Neuronal stem cell (in vitro differentiated cells): ENCODE measurements around the gene ATP13A4.

Experiments
- DNase-seq: peaks from one replicate; pipeline ENCODE4 v3.0.0-alpha.2; 2013; ENCODE audit warnings: low spot score
- H2AFZ ChIP-seq: one replicate; pipeline ENCODE4 v1.6.1; 2013; ENCODE audit warnings: mild to moderate bottlenecking, low read length, inconsistent platforms
- H2AK5ac ChIP-seq: 2 replicates; pipeline ENCODE4 v1.6.1; 2013; ENCODE audit warnings: low read depth, mild to moderate bottlenecking, inconsistent platforms, low read length, moderate library complexity, mixed read lengths
- H2BK120ac ChIP-seq: 2 replicates; pipeline ENCODE4 v1.6.1; 2013; ENCODE audit warnings: low read depth, mild to moderate bottlenecking, inconsistent platforms, low read length, moderate library complexity, mixed read lengths
- H2BK12ac ChIP-seq: one replicate; pipeline ENCODE4 v1.6.1; 2013; ENCODE audit warnings: low read length, inconsistent platforms
- H2BK15ac ChIP-seq: 2 replicates; pipeline ENCODE4 v1.6.1; 2013; ENCODE audit warnings: mild to moderate bottlenecking, low read length, inconsistent platforms, mixed read lengths
- H2BK5ac ChIP-seq: one replicate; pipeline ENCODE4 v1.6.1; 2013; ENCODE audit warnings: inconsistent platforms, mild to moderate bottlenecking, low read length, moderate library complexity
- H3K14ac ChIP-seq: one replicate; pipeline ENCODE4 v1.6.1; 2013; ENCODE audit warnings: low read length, inconsistent platforms
- H3K18ac ChIP-seq: 2 replicates; pipeline ENCODE4 v1.6.1; 2013; ENCODE audit warnings: low read length, inconsistent platforms
- H3K23ac ChIP-seq: 2 replicates; pipeline ENCODE4 v1.6.1; 2013; ENCODE audit warnings: low read depth, mild to moderate bottlenecking, mixed read lengths, low read length, inconsistent platforms; ENCODE audit not compliant: poor library complexity
- H3K27ac ChIP-seq: replicated peaks from 3 replicates; pipeline ENCODE4 v1.5.1; 2013; ENCODE audit warnings: low read length, inconsistent platforms
- H3K27me3 ChIP-seq, 3 experiments: 2 replicates each; pipeline ENCODE4 v1.6.1; 2013; ENCODE audit warnings: low read length in 3 of 3, mild to moderate bottlenecking in 2 of 3, inconsistent platforms in 1 of 3, low read depth in 1 of 3, mixed read lengths in 1 of 3, moderate library complexity in 1 of 3; ENCODE audit not compliant: control insufficient read depth in 3 of 3, insufficient read depth in 3 of 3
- H3K36me3 ChIP-seq, 2 donors: replicated peaks in 1 of 2; 2 replicates each; pipeline ENCODE4 v1.6.1; 2013; ENCODE audit warnings: low read length in 2 of 2; ENCODE audit not compliant: control insufficient read depth in 2 of 2, insufficient read depth in 2 of 2
- H3K4ac ChIP-seq: 2 replicates; pipeline ENCODE4 v1.6.1; 2013; ENCODE audit warnings: inconsistent platforms, mild to moderate bottlenecking, low read length, moderate library complexity
- H3K4me1 ChIP-seq, 2 donors: 1 replicate in 1 of 2; 2 replicates in 1 of 2; pipeline ENCODE4 v1.6.1; 2013; ENCODE audit warnings: low read length in 2 of 2, low read depth in 1 of 2; ENCODE audit not compliant: control insufficient read depth in 2 of 2, insufficient read depth in 1 of 2
- H3K4me2 ChIP-seq: one replicate; pipeline ENCODE4 v1.6.1; 2013; ENCODE audit warnings: mild to moderate bottlenecking, low read length, inconsistent platforms; ENCODE audit not compliant: insufficient read depth, poor library complexity, severe bottlenecking
- H3K4me3 ChIP-seq, 2 donors: 2 replicates each; pipeline ENCODE4 v1.5.1; 2013; ENCODE audit warnings: low read length in 2 of 2, mild to moderate bottlenecking in 2 of 2, inconsistent platforms in 1 of 2, moderate library complexity in 1 of 2
- H3K79me1 ChIP-seq: one replicate; pipeline ENCODE4 v1.6.1; 2013; ENCODE audit warnings: low read depth, mild to moderate bottlenecking, inconsistent platforms, low read length, moderate library complexity
- H3K9ac ChIP-seq: one replicate; pipeline ENCODE4 v1.6.1; 2013; ENCODE audit warnings: mild to moderate bottlenecking, low read depth, low read length, inconsistent platforms; ENCODE audit not compliant: poor library complexity
- H3K9me3 ChIP-seq, 2 donors: replicated peaks in 1 of 2; 2 replicates each; pipeline versions ENCODE3 to v1.6.1; 2013; ENCODE audit warnings: low read length in 2 of 2, mild to moderate bottlenecking in 2 of 2, inconsistent platforms in 1 of 2, low read depth in 1 of 2, mixed read lengths in 1 of 2, moderate library complexity in 1 of 2; ENCODE audit not compliant: control insufficient read depth in 2 of 2, insufficient read depth in 1 of 2
- H4K8ac ChIP-seq: one replicate; pipeline ENCODE4 v1.6.1; 2013; ENCODE audit warnings: low read depth, mild to moderate bottlenecking, inconsistent platforms, low read length, moderate library complexity
- H4K91ac ChIP-seq: one replicate; pipeline ENCODE4 v1.6.1; 2013; ENCODE audit warnings: low read length, low read depth, mild to moderate bottlenecking, inconsistent platforms; ENCODE audit not compliant: poor library complexity
- WGBS, 2 donors: extraction: QIAGEN DNeasy Blood & Tissue Kit; methylation state at CpG; one replicate each; pipeline ENCODE4 v1.1.7; 2013; ENCODE audit warnings: missing lambda C conversion rate in 2 of 2, mixed read lengths in 1 of 2; ENCODE audit not compliant: insufficient read length in 2 of 2, insufficient replicate concordance in 1 of 2; ENCODE audit errors: extremely low coverage in 2 of 2; 5-methylcytosine and 5-hydroxymethylcytosine counted together

The ATP13A4 gene

GRCh38 chr3:193594946-193595689 lies 40.4 kb upstream of the ATP13A4 start:
- Histone ChIP-seq H3K79me1 (peaks cover 5% of the 10 kb centered on the region), H2AFZ (no peak overlapping the region), H3K4ac (no peak overlapping the region), H3K27me3 (no peaks in the 10 kb centered on the region), H2AK5ac (no peak overlapping the region), H3K9me3 (no peaks in the 10 kb centered on the region), H2BK12ac (no peak overlapping the region), H4K91ac (no peak overlapping the region), H4K8ac (no peak overlapping the region), H3K4me3 (no peak overlapping the region), H3K9ac (no peak overlapping the region), H3K4me1 (peaks cover 4 to 12% of the 10 kb centered on the region in 2 donors), H3K14ac (no peak overlapping the region), H2BK15ac (no peak overlapping the region), H3K36me3 (peaks cover 0 to 39% of the 10 kb centered on the region in 2 donors), H2BK5ac (no peak overlapping the region), H3K23ac (no peak overlapping the region), H3K27ac (no peak overlapping the region), H3K18ac (no peak overlapping the region), H3K4me2 (no peak overlapping the region), H2BK120ac (no peak overlapping the region)
- WGBS, 2 donors = no CpG with 5 or more reads among the region's 1 CpG
- DNase-seq = no peak

GRCh38 chr3:193593668-193594030 lies 39.0 kb upstream of the ATP13A4 start:
- no peak overlapping the region for H3K4ac ChIP-seq
- peak overlapping the region; percentile 66 to 88 for H3K4me3 ChIP-seq
- H3K4me1 ChIP-seq = peaks cover 4 to 14% of the 10 kb centered on the region in 2 donors
- no peak overlapping the region for H2BK15ac ChIP-seq
- no peaks in the 10 kb centered on the region for H3K9me3 ChIP-seq
- H3K18ac ChIP-seq = peak overlapping the region; percentile 79
- WGBS, 2 donors = no CpG with 5 or more reads among the region's 11 CpGs
- H2BK12ac ChIP-seq = no peak overlapping the region
- peak; percentile 14 for DNase-seq
- no peak overlapping the region for H2BK120ac ChIP-seq
- H2AK5ac ChIP-seq = no peak overlapping the region
- peak overlapping the region; percentile 86 for H2AFZ ChIP-seq
- H4K91ac ChIP-seq = no peak overlapping the region
- H3K14ac ChIP-seq = no peak overlapping the region
- H3K36me3 ChIP-seq = peaks cover 0 to 25% of the 10 kb centered on the region in 2 donors
- peak overlapping the region; percentile 50 for H3K27ac ChIP-seq
- H3K27me3 ChIP-seq = no peaks in the 10 kb centered on the region
- no peak overlapping the region for H4K8ac ChIP-seq
- peak overlapping the region; percentile 95 for H3K9ac ChIP-seq
- H3K4me2 ChIP-seq = peak overlapping the region; percentile 67
- H2BK5ac ChIP-seq = no peak overlapping the region
- H3K23ac ChIP-seq = no peak overlapping the region
- peaks cover 5% of the 10 kb centered on the region for H3K79me1 ChIP-seq

GRCh38 chr3:193592841-193593667 lies 38.4 kb upstream of the ATP13A4 start, which contains the start of gene OPA1:
TSS of gene OPA1 (plus strand) at chr3:193593208. CDS start at chr3:193593378, 170 bp downstream.
- Histone ChIP-seq H3K23ac (no peak within 1 kb of the TSS), H3K27me3 (no peaks in the 10 kb centered on the region), H2BK120ac (no peak within 1 kb of the TSS), H3K36me3 (peaks cover 0 to 20% of the 10 kb centered on the region in 2 donors), H3K4me2 (peak within 1 kb of the TSS; percentile 67), H3K9me3 (no peaks in the 10 kb centered on the region), H3K4ac (no peak within 1 kb of the TSS), H3K14ac (no peak within 1 kb of the TSS), H3K18ac (peak within 1 kb of the TSS; percentile 79), H2AK5ac (no peak within 1 kb of the TSS), H4K8ac (peak within 1 kb of the TSS; percentile 29), H4K91ac (peak within 1 kb of the TSS; percentile 98), H2BK15ac (no peak within 1 kb of the TSS), H3K27ac (peak within 1 kb of the TSS; percentile 50), H2AFZ (peak within 1 kb of the TSS; percentile 86), H3K9ac (peak within 1 kb of the TSS; percentile 95), H3K79me1 (peaks cover 5% of the 10 kb centered on the region), H3K4me1 (peaks cover 4 to 14% of the 10 kb centered on the region in 2 donors), H3K4me3 (peak within 1 kb of the TSS; percentile 66 to 88), H2BK5ac (no peak within 1 kb of the TSS), H2BK12ac (no peak within 1 kb of the TSS)
- peak; percentile 96 for DNase-seq
- WGBS, 2 donors = no CpG with 5 or more reads among the region's 55 CpGs
